ENCODE data around the gene ZNF892.

Gene ZNF892

DNA sequence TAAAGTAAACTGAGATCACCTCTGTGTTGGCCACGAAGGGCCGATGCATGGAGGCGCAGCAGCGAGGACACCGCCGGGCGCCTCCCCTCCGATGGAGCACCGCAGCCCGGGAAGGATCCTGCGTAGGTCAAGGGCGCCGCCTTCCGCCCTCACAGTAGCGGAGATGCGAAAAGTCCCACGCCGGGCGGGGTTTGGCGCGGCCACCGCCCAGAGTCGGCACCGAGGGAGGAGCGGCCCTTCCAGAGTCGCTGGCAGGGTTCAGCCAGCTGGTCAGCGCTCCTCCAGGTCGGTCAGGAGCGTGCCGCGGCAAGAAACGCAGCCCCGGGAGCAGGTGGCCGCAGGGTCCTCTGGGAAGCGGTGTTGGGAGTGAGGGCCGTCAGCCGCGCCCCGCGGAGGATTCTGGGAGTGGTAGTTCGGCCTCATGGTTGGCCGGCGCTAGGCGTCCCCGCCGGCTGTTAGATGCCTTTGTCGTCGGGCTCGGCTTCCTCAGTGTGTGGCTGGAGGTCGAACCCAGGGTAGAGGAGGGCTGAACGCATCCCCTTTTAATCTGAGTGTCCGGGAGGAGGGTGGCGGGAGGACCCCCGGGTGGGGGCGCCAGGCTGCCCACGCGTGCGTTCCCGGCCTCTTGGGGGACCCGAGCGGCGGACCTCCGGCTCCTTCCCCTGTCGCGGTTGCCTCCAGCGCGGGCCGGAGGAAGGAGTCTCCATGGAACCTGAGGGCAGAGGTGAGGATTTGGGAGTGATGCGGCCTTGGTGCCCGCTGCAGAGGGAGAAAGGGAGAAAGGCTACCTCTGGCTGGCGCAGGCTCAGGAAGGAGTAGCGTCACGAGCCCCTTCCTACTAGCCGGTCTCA, at the start of gene ZNF892:
TSS of gene ZNF892 (plus strand) at position 411 of the 851 bp plus-strand sequence. CDS start at position 706, 295 bp downstream.
- peak; percentile 88 for DNase-seq

DNA sequence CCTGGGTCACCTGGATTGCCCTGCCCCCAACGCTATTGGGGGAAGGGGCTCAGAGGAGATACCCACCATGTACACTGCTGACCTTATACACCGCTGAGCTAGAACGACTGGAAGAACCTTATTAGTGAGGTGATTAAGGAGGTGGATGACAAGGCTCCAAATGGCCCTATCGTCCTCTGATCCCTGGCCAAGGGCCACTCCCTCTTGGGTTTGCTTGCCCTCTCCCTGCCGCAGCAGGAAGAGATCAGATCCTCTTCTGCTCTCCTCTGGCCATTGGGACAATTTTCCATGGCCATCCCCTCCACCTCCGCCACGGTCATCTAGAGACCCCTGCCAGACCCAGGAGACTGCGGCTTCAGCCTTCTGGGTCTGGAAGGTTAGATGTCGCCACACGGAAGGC, 48.9 kb upstream of the ZNF892 start:
- DNase-seq: no peak

DNA sequence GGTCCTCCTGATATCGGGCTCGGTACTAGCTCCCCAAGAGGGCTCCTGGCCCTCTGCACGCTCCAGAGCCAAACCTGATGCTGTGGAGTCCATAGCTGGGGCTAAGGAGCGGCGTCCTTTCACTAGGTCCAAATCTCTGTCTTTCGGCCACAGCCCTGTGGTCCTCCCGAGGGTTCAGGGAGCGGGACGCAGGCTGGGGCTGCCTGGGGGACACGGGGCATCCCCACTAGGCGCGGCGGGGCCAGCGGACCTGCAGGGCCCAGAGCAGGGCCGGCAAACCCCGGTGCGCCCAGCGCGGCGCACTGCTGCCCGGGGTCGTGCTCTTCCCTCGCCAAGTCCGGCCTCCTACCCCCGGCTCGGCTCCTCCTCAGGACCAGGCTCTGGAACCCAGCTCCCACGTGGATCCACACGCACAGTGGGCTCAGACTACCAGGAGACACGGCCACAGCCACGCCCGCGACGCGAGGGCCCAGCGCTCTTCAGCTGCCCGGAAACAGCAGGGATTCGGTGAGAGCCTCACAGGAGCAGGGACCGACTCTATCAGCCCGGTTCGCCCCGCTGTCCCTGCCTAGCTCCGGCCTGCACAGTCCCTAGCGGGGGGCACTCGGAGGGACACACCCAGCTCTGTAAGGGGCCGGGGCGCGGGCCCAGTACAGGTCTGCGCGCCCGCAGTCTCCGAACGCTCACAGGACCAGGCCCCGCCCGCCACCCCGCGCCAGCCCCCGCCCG, 48.3 kb upstream of the ZNF892 start:
- peak; percentile 55 for DNase-seq

DNA sequence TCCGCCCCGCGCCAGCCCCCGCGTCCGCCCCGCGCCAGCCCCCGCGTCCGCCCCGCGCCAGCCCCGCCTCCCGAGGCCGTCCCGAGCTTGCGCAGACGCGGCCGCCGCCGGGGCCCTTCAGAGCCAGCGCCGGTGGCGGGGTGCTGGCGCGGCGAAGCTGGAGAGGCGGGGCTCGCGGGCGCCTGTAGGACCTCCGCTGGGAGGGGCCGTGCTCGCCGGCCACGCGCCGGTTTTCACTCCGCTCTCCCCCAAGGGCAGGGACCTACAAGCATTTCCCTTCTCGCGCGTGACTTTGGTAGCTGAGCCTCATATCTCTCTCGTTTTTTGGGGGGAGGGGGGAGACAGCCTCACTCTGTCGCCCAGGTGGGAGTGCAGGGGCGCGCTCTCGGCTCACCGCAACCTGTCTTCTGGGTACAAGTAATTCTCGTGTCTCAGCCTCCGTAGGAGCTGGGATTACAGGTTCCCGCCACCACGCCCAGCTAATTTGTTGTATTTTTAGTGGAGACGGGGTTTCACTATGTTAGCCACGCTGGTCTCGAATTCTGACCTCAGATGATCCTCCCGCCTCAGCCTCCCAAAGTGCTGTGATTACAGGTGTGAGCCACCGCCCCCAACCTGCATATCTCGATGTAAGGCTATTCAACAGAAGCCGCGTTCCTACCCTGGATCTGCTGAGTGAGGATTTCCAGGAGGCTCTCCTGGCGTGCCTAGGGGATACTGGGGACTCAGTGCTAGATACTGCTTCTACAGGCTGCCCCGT, 47.5 kb upstream of the ZNF892 start, which contains the start of gene ZNF514:
TSS of gene ZNF514 (minus strand) at position 159 of the 760 bp plus-strand sequence. CDS start 6,595 bp downstream, outside the sequence.
- DNase-seq: peak; percentile 81

DNA sequence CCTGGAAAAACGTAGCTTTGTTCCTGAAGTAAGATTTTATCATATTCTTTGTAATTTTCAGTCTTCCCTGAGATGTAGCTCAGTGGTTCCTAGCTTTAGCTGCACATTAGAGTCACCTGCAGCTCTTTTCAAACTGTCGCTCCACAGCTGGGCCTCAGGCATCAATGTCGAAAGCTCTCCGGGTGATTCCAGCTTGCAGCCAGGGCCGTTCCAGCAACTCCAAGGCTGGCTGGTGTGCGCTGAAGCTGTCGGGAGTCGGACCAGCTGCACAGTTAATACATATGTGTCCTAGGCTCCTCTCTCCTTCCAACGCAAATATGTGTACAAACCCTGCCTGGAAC, 42.3 kb upstream of the ZNF892 start:
- DNase-seq: no peak

DNA sequence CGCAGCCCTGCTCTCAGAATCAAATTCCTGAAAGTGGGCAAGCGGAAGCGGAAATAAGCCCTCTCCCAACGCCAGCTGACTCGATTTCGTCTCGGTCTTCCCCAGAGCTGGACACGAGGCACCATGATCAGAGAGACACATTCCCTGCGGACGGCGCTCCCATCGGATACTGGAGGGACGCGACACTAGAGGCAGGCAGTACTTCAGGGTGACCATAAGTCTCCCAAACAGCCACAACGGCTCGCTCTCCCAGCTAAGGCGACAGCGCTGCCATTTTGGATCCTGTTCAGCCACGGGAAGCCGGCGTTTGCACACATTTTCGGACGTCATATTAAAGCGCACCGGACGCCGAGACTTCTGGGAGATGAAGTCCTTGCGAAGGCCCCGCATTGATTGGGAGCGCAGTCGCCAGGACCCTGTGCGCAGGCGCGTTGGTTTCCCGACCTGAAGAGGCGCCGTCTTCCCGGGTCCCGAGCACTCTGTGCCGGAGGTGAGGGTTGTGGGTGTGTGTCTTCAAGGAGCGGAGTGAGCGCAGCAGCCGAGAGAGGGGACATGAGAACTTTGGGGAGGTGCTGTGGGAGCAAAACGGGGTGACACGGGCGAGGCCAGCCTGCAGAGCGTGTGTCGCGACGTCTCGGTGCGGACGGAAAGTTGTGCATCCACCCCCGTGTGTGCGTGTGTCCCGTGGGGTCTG, 41.8 kb upstream of the ZNF892 start, which contains the start of gene ZNF2:
TSS of gene ZNF2 (plus strand) at position 439 of the 694 bp plus-strand sequence. CDS start 10,418 bp downstream, outside the sequence.
- peak; percentile 98 for DNase-seq

DNA sequence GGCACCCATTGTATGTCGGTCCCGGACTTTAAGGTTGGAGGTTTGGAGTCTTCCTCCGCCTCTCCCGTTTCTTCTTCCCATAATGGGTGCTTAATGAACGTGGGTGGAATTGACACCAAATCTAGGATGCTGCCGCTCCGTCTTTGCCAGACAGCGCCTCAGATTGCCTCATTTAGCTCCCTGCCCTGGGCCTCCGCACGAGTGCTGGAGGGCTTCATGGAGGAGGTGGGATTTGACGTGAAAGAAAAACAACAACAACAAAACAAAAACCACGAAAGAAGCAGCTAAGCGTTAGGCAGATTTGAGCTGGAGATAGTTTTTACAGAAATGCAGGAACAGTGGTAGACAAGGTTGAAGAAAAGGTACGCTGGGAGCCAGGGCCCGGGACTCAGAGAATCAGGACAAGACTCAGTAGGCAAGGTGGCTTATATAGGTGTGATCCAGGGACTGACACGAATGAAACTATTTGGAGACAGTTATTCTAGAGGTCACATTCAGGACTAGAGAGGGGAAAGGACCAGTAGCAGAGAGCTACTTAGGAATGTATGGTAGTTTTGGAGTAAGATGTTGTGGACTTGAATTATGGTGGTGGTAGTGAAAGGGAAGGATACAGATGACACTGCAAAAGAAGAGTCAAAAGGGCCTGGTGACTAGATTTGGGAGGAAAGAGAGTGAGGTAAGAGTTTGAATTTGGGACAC, 41.1 kb upstream of the ZNF892 start:
- DNase-seq: no peak

DNA sequence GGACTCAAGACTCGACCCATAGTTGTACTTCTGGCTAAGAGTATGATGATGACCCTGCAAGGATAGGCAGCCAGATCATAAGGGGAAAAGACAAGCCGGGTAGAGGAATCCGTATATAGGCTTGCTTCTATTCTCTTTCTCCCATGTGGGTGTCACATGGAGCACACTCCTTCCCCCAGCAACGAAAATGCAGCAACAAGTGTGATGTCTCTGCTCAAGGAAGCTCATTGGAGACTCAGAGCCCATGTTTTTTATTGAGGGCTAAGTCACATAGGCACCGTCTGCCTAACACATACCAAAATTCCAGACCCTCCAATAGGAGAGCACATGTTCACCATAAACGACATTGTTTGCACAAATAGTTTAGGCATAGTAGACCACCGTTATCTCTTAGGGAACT, 35.4 kb upstream of the ZNF892 start:
- no peak for DNase-seq

DNA sequence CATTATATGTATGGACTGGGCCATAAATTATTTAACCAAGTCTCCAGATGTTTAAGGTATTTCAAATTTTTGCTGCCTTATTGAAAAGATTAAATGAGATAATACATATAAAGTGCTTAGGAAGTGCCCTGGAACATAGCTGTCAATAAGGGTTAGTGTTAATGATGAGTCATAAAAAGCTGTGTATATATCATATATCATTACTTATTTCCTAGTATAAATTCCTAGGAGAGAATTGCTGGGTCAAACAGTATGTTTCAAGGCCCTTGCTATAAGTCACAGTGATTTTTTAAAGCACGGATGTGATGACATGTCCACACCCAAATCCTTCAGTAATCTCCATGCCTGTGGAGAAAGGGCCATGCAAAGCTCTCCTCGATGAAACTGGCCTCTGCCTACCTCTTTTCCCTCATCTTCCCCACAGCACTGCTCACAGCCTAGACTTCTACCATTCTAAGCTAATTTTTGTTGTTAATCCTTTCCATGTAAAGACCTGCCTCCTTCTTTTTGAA, 33.2 kb upstream of the ZNF892 start:
- no peak for DNase-seq

DNA sequence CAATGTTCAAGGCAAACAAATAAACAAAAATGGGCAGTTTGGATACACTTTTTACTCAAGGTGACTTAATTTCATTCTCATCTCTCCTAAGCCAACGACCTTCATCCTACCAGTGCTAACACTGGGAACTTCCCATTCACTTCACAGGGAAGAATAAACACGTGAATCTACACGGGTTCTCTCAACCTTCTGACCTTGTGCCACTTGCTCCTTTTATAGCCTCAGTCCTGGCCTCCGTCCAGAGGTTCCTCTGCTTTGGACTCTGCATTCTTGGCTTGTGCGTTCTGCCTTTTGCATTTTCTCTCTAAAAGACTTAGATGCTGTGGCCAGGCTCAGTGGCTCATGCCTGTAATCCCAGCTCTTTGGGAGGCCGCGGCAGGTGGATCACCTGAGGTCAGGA, 27.9 kb upstream of the ZNF892 start:
- DNase-seq: no peak

DNA sequence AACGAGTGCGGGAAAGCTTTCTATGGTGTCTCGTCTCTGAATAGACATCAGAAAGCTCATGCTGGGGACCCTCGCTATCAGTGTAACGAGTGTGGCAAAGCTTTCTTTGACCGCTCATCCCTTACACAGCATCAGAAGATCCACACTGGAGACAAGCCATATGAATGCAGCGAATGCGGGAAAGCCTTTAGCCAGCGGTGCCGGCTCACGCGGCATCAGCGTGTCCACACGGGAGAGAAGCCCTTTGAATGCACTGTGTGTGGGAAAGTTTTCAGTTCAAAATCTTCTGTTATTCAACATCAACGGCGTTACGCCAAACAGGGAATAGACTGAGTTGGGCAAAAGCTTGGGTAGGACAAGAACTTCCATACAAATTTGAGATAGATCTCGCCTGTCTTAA, 25.5 kb upstream of the ZNF892 start:
- no peak for DNase-seq

DNA sequence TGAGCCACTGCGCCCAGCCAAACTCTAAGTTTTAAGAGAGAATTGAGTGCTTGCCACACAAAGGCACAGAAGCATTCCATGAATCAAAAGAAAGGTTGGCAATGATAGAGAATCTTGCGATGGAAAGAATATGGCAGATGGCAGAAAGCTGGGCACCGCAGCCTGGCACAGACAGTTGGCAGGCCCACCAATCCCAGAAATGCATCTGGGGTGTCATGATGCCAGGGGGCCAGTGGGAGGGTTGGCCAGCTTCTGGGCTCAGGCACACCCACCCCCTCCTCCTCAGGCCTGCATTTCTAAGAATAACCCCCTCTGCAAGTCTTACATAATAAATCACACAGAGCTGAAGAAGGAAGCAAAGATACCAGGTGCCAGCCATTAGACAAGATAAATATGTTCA, 22.1 kb upstream of the ZNF892 start:
- no peak for DNase-seq

DNA sequence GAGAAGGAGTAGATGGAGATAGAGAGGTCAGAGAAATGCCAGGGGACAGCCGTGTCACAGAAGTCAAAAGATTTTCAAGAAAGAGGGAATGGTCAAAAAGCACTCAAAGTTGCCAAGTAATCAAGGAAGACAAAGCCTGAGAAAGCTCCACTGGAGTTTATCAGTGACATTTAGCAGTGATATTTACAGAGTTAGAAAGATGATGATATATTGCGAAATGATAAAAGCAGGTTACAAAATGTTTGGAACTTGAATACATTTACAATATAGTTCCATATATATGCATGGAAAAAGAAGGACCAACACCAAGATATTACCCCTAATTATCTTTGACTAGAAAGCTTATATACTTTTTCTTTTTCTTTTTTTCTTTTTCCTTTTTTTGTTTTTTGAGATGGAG, 21.3 kb upstream of the ZNF892 start:
- DNase-seq: no peak

DNA sequence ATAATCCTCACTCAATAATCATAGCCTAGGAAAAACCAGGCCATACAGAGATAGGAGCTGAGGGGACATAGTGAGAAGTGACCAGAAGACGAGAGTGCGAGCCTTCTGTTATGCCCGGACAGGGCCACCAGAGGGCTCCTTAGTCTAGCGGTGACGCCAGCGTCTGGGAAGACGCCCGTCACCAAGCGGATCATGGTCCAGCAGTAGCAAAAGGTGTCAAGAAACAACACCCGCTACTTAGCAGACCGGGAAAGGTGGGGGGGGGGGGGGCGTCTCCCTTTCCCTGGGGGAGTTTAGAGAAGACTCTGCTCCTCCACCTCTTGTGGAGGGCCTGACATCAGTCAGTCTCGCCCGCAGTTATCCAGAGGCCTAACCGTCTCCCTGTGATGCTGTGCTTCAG, 14.4 kb upstream of the ZNF892 start:
- DNase-seq: peak; percentile 74

DNA sequence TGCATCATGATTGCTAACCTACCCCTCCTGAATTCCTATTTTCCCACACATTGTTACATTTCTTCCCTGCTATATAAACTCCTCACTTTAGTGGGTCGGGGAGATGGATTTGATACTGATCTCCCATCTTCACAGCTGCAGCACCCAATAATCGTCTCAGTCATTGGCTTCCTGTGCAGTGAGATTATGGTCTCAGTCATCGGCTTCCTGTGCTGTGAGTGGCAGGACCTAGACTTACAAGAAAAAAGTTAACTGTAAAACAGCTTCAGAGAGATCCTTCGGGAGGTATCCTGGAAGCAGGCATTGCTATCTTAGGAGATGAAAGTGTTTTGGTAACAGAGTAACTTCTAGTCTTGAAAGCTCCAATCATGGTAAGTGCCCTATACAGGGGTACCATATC, 3.4 kb upstream of the ZNF892 start:
- DNase-seq: no peak

DNA sequence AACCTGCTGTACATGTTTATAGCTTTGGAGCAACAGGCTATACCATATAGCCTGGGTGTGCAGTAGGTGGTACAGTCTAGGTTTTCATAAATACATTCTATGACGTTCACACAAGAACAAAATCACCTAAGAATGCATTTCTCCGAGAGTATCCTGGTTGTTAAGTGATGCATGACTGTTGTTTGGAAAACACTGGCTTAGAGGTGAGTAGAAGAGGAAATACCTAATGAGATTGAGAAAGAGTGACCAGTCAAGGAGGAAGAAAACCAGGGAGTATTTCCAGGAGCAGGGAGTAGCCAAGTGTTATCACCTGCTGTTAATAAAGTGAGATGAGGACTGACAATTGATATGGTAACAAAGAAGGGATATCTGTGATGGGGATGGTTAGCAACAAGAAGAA, 2.9 kb upstream of the ZNF892 start:
- no peak for DNase-seq

DNA sequence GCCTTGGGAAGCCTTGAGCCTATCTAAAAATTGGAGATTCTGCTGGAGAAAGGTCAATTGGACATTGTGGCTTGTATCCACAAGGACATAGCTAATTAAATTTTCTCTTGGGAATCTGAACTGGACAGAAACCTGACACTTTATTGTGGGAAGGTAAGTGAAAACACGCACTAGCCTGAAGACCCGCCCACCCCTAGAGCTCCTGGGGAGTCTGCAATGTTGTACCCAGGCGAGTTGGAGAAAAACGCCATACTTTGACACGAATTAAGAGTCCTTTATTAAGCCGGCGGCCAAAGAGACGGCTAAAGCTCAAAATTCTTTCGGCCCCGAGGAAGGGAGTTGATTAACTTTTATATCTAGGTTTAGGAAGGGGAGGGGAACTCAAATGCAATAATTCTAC, 1.2 kb upstream of the ZNF892 start:
- DNase-seq: no peak

DNA sequence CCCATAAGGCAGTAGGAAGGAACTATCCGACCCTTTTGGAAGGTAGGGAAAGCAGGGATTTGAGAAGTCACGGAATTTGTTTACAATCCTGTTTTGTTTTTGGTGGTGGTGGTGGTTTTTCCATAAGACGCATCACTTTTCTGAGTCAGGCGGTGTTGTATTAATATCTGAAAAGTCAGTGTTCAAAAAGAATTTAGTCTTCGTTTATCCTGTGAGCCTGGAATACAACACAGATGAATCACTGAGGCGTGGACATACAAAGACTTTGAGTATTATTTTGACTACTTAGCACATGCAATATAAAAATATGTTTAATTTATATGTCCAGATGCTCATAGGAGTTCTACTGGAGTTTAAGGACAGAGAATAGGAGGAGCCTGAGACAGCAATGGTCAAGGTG, 785 bp downstream of the ZNF892 start:
- DNase-seq: no peak

DNA sequence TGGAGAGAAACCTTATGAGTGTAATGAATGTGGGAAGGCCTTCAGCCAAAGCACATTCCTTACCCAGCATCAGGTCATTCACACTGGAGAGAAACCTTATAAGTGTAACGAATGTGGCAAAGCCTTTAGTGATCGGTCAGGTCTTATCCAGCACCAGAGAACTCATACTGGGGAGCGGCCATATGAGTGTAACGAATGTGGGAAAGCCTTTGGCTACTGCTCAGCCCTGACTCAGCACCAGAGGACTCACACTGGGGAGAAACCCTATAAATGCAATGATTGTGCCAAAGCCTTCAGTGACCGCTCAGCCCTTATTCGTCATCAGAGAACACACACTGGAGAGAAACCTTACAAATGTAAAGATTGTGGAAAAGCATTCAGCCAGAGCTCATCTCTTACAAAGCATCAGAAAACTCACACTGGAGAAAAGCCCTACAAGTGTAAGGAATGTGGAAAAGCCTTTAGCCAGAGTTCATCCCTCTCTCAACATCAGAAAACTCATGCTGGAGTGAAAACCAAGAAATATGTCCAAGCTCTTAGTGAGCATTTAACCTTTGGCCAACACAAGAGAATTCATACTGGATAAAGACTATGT, 7.8 kb downstream of the ZNF892 start:
- no peak for DNase-seq

DNA sequence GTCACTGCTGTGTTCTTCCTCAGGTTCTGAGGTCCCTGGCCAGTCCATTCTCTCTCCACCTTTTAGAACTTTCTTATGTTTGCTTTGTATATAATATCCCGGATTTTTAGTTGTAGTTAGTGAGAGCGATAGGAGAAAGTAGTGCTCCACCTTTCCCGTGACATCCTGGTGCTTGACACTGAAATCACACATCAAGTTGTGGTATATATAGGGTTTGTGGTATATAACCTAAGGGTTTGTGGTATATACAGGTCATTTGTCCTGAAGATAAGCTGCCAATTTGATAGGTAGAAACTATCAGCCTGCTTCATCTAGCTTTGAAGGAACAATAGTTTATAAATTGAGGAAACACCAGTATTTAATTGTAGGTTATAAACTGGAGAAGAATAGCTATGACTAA, 13.1 kb downstream of the ZNF892 start:
- no peak for DNase-seq

DNA sequence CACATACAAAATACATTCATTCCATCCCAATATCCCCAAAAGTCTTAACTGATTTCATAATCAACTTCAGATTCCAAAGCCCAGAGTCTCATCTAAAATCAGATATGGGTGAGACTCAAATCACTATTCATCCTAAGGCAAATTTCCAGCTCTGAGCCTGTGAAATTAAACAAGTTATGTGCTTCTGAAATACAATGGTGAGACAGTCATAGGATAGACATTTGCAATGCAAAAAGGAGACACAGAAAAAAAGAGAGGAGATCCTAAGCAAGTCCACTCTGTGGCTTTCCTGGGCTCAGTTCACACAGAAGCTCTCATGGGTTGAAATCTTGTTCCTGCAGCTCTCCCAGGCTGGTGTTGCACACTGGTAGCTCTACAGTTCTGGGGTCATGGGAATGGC, 18.3 kb downstream of the ZNF892 start:
- DNase-seq: no peak
